Stomach smooth muscle (tissue), 2 donors: Measurements from ENCODE around the gene AKTIP.

Experiments used
- H3K27ac ChIP-seq: one replicate; pipeline ENCODE4 v1.7.0; 2013; ENCODE audit warnings: mild to moderate bottlenecking, low read length, inconsistent platforms
- H3K27me3 ChIP-seq, 2 donors: one replicate each; pipeline ENCODE4 v1.7.0; 2013; ENCODE audit warnings: low read length in 2 of 2; ENCODE audit not compliant: insufficient read depth in 2 of 2, control insufficient read depth in 1 of 2
- H3K36me3 ChIP-seq, 2 donors: one replicate each; pipeline ENCODE4 v1.7.0; 2013; ENCODE audit warnings: low read length in 2 of 2; ENCODE audit not compliant: control insufficient read depth in 2 of 2, insufficient read depth in 2 of 2
- H3K4me1 ChIP-seq: one replicate; pipeline ENCODE4 v1.7.0; 2013; ENCODE audit warnings: low read length; ENCODE audit not compliant: control insufficient read depth, insufficient read depth
- H3K4me3 ChIP-seq, 2 donors: one replicate each; pipeline ENCODE4 v1.7.0; 2013; ENCODE audit warnings: low read length in 2 of 2
- H3K9ac ChIP-seq, 2 donors: one replicate each; pipeline ENCODE4 v1.7.0; 2013; ENCODE audit warnings: low read length in 2 of 2, mild to moderate bottlenecking in 1 of 2
- H3K9me3 ChIP-seq, 2 donors: one replicate each; pipeline ENCODE4 v1.7.0; 2013; ENCODE audit warnings: low read length in 2 of 2; ENCODE audit not compliant: control insufficient read depth in 2 of 2
- donor health status: healthy.
- donor health status: Pancreatic carcinoma.

The AKTIP gene

DNA sequence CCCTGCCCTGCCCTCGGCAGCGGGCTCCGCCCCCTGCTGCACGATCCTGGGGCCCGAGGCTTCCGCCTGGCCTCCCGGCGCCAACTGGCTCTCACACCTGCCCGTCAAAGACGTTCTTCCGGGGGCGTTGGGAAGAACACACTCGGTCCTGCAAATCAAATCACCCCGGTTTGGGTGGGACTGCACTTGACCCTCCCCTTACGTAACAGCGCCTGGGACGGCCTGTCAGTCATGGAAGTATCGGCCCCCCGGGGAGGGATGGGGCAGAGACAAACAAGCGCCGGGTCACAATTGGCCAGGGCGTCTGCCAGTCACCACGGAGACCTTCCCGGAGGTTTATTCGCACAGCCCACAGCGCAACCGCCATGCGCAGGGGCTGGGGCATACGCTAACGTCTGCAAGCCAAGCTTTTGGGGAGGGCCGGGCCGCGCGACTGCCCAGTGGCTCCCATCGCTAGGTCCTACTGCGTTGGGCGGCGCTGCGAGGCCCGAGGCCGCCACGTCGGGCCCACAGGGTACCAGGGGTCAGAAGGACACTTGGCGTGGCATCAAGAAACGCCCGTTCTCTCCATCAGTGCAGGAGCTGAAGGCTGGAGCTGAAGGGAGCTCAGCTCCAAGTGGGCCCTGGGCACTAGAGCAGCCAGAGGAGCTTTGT, 388 bp upstream of the AKTIP start:
- Histone ChIP-seq H3K27ac (peak overlapping the region; percentile 96), H3K4me3 (peak overlapping the region; percentile 80 to 85), H3K36me3 (peaks cover 0 to 3% of the 10 kb centered on the region in 2 donors), H3K9ac (peak overlapping the region; percentile 84 to 85), H3K9me3 (no peaks in the 10 kb centered on the region), H3K4me1 (peaks cover 31% of the 10 kb centered on the region), H3K27me3 (no peaks in the 10 kb centered on the region)

DNA sequence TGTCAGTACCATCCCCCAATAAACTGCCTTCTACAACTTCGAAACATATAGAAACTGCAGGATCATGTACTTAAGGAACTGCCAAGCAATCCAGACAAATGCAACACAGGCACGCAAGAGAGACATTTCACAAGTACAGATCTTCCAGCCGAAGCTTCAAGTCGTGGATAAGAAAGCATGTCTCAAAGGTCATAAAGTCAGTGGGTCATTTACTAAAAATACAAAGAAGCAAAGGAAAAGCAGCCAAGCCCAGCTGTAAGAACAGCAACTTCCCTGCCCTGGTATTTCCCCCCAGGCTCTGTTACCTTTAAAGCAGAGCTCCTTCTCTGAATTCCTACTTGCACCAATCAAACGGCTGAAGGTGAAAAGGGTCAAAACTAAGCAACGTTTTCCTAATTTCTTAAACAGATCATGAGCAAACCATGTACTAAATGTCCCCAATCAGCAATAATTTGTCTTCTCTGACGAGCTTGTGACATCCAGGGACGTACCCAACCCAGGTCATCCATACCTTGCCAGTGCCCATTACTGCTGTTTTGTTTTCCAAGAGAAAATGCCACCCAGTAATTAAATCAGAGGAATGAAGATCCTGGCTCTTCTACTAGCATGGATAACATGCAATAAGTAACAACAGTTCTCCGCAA, 1.7 kb downstream of the AKTIP start:
- Histone ChIP-seq H3K9ac (peak overlapping the region; percentile 75 to 79), H3K4me3 (peak overlapping the region; percentile 59 to 82), H3K27me3 (no peaks in the 10 kb centered on the region), H3K36me3 (peaks cover 9 to 13% of the 10 kb centered on the region in 2 donors), H3K9me3 (no peaks in the 10 kb centered on the region), H3K4me1 (peaks cover 31% of the 10 kb centered on the region), H3K27ac (no peak overlapping the region)

DNA sequence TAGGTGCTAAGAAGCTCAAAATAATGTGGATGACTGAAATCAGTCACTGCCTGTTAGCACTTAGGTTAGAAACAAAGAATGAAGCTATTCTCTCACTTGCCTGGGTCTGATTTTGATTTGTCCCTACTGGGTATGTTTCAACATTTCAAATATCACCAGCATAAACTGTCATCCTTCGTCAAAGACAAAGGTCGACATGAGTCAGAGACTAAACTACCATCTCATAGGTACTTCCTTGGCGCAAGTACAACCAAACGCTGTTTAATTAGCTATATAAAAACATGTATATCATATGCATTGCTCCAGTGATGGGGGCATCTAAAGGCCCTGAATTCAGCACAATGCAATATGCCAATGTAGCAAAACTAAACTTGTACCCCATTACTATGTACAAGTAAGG, 4.0 kb downstream of the AKTIP start:
- H3K36me3 ChIP-seq = peaks cover 29 to 32% of the 10 kb centered on the region in 2 donors
- peaks cover 22% of the 10 kb centered on the region for H3K4me1 ChIP-seq
- no peak overlapping the region for H3K4me3 ChIP-seq
- no peaks in the 10 kb centered on the region for H3K27me3 ChIP-seq
- H3K9me3 ChIP-seq = no peaks in the 10 kb centered on the region
- no peak overlapping the region for H3K27ac ChIP-seq
- H3K9ac ChIP-seq = no peak overlapping the region

DNA sequence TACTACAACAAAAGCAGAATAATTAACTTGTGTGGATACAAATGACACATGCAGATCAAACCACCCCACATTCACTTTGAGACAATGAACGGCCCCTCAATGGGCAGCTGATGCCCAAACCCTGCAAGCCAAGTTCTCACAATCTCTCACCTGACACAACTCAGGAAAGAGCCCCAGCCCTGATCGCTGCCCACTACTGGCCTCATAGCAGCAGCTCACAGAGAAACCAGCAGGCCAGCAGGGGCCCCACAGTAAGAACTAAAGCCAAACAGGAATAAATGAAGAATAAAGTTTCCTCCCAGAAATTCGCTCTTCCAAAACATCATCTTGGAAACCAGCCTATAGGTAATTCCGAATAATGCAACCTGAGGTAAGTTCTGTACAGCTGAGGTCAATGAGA, 7.7 kb downstream of the AKTIP start:
- Histone ChIP-seq H3K27ac (no peak overlapping the region), H3K27me3 (no peaks in the 10 kb centered on the region), H3K36me3 (peaks cover 43 to 46% of the 10 kb centered on the region in 2 donors), H3K4me1 (no peaks in the 10 kb centered on the region), H3K9ac (no peak overlapping the region), H3K4me3 (no peak overlapping the region), H3K9me3 (no peaks in the 10 kb centered on the region)

DNA sequence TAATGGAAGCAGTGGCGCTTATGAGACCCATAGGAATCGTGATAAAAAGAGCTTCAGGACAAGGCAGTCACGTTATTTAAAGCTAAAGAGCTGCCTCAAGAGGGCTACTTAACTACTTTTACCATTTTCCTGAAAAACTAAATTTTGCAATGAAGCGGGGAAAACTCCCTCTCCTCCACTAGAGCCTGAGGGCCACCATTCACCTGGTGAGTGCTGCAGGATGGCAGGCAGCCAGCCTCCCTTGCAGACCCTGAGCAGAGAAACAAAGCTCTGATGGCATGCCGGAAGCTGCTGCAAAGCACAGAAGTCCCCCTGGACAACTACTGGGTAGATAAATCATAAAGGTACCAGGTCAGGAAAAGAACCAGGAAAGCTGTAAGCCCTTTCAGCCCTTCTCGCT, 8.4 kb downstream of the AKTIP start:
- no peaks in the 10 kb centered on the region for H3K27me3 ChIP-seq
- H3K9ac ChIP-seq = no peak overlapping the region
- H3K4me1 ChIP-seq = no peaks in the 10 kb centered on the region
- no peaks in the 10 kb centered on the region for H3K9me3 ChIP-seq
- peaks cover 43 to 49% of the 10 kb centered on the region in 2 donors for H3K36me3 ChIP-seq
- no peak overlapping the region for H3K4me3 ChIP-seq
- no peak overlapping the region for H3K27ac ChIP-seq

DNA sequence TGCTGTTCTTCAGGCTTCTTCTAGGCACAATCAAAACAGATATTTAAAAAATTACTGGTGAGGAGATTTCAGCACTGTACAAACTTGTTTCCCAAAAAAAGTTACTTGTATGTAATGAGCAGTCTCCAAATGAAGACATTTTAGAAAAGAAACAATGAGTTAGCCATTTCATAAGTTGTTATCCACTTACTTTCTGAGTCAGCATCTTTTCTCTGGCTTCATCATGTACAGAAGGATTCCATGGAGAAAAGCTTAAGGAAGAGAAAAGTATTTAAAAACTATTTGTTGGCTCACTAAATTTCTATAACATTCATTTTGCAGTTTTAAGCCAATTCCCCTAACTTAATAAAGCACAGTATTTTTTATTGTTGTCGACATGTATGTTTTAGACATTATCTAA, 10.5 kb downstream of the AKTIP start:
- H3K4me1 ChIP-seq = no peaks in the 10 kb centered on the region
- no peaks in the 10 kb centered on the region for H3K9me3 ChIP-seq
- no peaks in the 10 kb centered on the region for H3K27me3 ChIP-seq
- H3K4me3 ChIP-seq = no peak overlapping the region
- H3K9ac ChIP-seq = no peak overlapping the region
- H3K27ac ChIP-seq = no peak overlapping the region
- H3K36me3 ChIP-seq = peaks cover 44 to 47% of the 10 kb centered on the region in 2 donors

DNA sequence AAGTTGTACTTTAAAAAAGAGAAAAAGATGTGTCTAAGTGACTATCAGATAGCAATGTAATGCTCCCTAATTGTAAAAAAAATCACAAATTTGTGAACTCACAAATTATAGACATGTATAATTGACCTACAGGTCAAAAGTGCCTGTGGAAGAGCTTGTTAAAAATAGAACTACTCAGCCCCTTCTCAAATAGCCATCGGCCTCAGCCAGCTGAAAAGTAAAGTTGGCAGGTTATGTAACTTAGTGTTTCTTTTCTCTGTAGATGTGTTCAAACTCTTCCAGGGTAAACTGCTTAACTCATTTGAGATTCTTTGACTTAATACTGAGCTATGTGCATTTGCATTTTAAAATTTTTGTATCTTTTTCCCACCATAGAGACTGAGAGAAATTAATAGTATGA, 13.3 kb downstream of the AKTIP start:
- no peaks in the 10 kb centered on the region for H3K9me3 ChIP-seq
- no peak overlapping the region for H3K27ac ChIP-seq
- H3K9ac ChIP-seq = no peak overlapping the region
- H3K36me3 ChIP-seq = peaks cover 27 to 37% of the 10 kb centered on the region in 2 donors
- no peaks in the 10 kb centered on the region for H3K4me1 ChIP-seq
- H3K27me3 ChIP-seq = no peaks in the 10 kb centered on the region
- H3K4me3 ChIP-seq = no peak overlapping the region

DNA sequence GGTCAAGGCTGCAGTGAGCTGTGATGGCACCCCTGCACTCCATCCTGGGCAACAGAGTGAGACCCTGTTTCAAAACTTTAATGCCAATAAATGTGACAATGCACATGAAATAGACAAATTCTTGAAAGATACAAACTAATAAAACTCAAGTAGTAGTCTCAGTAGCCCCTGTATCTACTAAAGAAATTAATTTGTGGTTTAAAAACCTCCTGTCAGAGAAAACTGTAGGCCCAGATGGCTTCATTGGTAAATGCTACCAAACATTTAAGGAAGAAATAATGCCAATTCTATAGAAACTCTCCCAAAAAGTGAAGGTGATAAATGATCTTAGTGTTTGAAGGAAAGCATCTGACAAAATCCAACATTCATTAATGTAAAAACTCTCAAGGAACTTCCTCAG, 16.8 kb downstream of the AKTIP start:
- H3K27me3 ChIP-seq = no peaks in the 10 kb centered on the region

DNA sequence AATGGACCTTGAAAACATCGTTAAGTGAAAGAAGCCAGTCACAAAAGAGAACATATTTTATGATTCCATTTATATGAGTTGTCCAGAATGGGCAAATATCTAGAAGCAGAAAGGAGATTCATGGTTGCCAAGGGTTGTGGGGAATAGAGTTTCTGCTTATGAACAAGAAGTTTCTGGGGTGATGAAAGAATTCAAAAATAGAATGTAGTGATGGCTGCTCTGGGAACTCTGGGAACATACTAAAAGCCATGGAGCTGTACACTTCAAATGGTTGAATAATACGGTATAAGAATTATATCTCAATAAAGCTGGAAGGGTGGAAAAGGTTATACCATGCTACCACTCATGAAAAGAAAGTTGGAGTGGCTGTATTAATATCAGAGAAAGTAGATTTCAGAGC, 18.5 kb downstream of the AKTIP start:
- no peaks in the 10 kb centered on the region for H3K4me1 ChIP-seq
- peaks cover 25 to 42% of the 10 kb centered on the region in 2 donors for H3K36me3 ChIP-seq
- no peak overlapping the region for H3K27ac ChIP-seq
- H3K4me3 ChIP-seq = no peak overlapping the region
- no peaks in the 10 kb centered on the region for H3K9me3 ChIP-seq
- H3K27me3 ChIP-seq = no peaks in the 10 kb centered on the region
- H3K9ac ChIP-seq = no peak overlapping the region

More for the DNA sequence above, 16.8 kb downstream of the AKTIP start:
- Histone ChIP-seq H3K9ac (no peak overlapping the region), H3K4me1 (no peaks in the 10 kb centered on the region), H3K4me3 (no peak overlapping the region), H3K27ac (no peak overlapping the region), H3K9me3 (no peaks in the 10 kb centered on the region), H3K36me3 (peaks cover 22 to 34% of the 10 kb centered on the region in 2 donors)

DNA sequence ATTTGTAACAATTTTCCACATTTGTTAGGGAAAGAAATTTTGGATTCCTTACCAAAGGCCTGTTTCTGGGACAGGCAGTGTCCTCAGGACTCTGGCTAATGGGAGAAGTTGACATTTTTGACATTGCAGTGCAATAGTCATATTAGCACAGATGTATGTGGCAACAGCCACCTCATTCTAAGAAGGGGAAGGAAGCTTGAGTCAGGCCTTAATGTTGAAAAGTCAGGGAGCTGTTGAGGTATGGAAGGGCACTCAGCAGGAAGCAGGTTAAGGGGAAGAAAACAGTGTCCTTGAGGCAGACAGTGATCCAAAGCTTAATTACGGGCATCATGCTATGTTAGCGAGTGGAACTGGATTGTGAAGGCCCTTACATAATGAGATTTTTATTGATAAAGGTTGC, 20.9 kb downstream of the AKTIP start:
- H3K36me3 ChIP-seq = peaks cover 24 to 45% of the 10 kb centered on the region in 2 donors
- H3K4me1 ChIP-seq = no peaks in the 10 kb centered on the region
- no peak overlapping the region for H3K9ac ChIP-seq
- H3K27ac ChIP-seq = no peak overlapping the region
- H3K27me3 ChIP-seq = no peaks in the 10 kb centered on the region
- no peak overlapping the region for H3K4me3 ChIP-seq
- no peaks in the 10 kb centered on the region for H3K9me3 ChIP-seq

DNA sequence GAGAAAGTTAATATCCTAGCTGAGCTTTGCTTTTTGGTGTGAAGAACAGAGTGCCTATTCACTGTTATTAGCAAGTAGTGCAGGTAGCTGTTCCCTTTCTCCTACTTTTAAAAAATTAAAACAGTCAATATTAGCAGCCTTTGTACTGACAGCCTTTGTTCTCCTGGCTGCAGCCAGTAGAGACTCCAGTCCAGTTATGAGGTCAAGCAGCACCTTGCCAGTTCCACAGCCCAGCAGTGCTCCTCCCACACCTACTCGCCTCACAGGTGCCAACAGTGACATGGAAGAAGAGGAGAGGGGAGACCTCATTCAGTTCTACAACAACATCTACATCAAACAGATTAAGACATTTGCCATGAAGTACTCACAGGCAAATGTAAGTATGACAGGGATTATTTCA, 22.6 kb downstream of the AKTIP start:
- Histone ChIP-seq H3K4me1 (no peaks in the 10 kb centered on the region), H3K27me3 (no peaks in the 10 kb centered on the region), H3K9me3 (no peaks in the 10 kb centered on the region), H3K9ac (no peak overlapping the region), H3K27ac (no peak overlapping the region), H3K36me3 (peaks cover 24 to 39% of the 10 kb centered on the region in 2 donors), H3K4me3 (no peak overlapping the region)
